ENCODE measurements around the gene GALNT17.

The GALNT17 gene

GRCh38 chr7:71165708-71166107, 33.8 kb downstream of the GALNT17 start:
- H3K27ac ChIP-seq: no peak overlapping the region
- TF ChIP-seq CTCF (conservative IDR thresholded peaks at IDR 0.05): no peak

- no peak overlapping the region for H3K27ac ChIP-seq
- no peak for TF ChIP-seq CTCF (conservative IDR thresholded peaks at IDR 0.05)
These were observed 39.5 kb downstream of the GALNT17 start for GRCh38 chr7:71171476-71171875.

- TF ChIP-seq CTCF (conservative IDR thresholded peaks at IDR 0.05): no peak
These were observed 42.0 kb downstream of the GALNT17 start for GRCh38 chr7:71173955-71174354.

GRCh38 chr7:71182438-71182935, 50.5 kb downstream of the GALNT17 start:
- no peak for TF ChIP-seq CTCF (conservative IDR thresholded peaks at IDR 0.05)
- H3K27ac ChIP-seq: no peak overlapping the region

More at GRCh38 chr7:71173955-71174354, 42.0 kb downstream of the GALNT17 start:
- no peak overlapping the region for H3K27ac ChIP-seq

- TF ChIP-seq CTCF (conservative IDR thresholded peaks at IDR 0.05): no peak
- H3K27ac ChIP-seq: no peak overlapping the region
These were observed 52.2 kb downstream of the GALNT17 start for GRCh38 chr7:71184136-71184535.

GRCh38 chr7:71184609-71185008, 52.7 kb downstream of the GALNT17 start:
- TF ChIP-seq CTCF (conservative IDR thresholded peaks at IDR 0.05): no peak
- no peak overlapping the region for H3K27ac ChIP-seq

GRCh38 chr7:71186535-71187057, 54.7 kb downstream of the GALNT17 start:
- no peak overlapping the region for H3K27ac ChIP-seq
- TF ChIP-seq CTCF (conservative IDR thresholded peaks at IDR 0.05): no peak
